Chondrocyte (in vitro differentiated cells): ENCODE results near the gene ADCYAP1R1. TPM values are rescaled to one million over a fixed set of nuclear protein-coding genes. Genes with fewer than 3 reads are reported as not detected.

Source experiments
- DNase-seq: peaks from one replicate; pipeline ENCODE4 v3.0.0; 2021; ENCODE audit warnings: mixed read lengths, low spot score
- H3K27ac Mint-ChIP-seq: one replicate; pipeline ENCODE4 v1.8.0; 2021; ENCODE audit warnings: mild to moderate bottlenecking, moderate library complexity, mixed read lengths; ENCODE audit not compliant: unreplicated experiment
- H3K27me3 Mint-ChIP-seq: 2 replicates; pipeline ENCODE4 v1.8.0; 2021; ENCODE audit warnings: low read depth, mixed read lengths
- H3K36me3 Mint-ChIP-seq: 2 replicates; pipeline ENCODE4 v1.8.0; 2021; ENCODE audit warnings: low read depth, mixed read lengths
- H3K4me1 Mint-ChIP-seq: 2 replicates; pipeline ENCODE4 v1.8.0; 2021; ENCODE audit warnings: low read depth, mild to moderate bottlenecking, mixed read lengths
- H3K4me3 Mint-ChIP-seq: one replicate; pipeline ENCODE4 v1.8.0; 2021; ENCODE audit warnings: mild to moderate bottlenecking, moderate library complexity, mixed read lengths; ENCODE audit not compliant: unreplicated experiment
- H3K9me3 Mint-ChIP-seq: 2 replicates; pipeline ENCODE4 v1.8.0; 2021; ENCODE audit warnings: low read depth, mixed read lengths
- total RNA-seq: library from RNA; stranded (reverse); gene quantifications from 3 replicates; pipeline ENCODE4 v1.2.1, GENCODE V29; 2021
- TF ChIP-seq, protein P1 (sequence below): fragments of 200-600 bp; sonication (generic); IDR thresholded peaks from 2 replicates; pipeline ENCODE4 v1.5.0; 2021; ENCODE audit warnings: antibody characterized with exemption, mild to moderate bottlenecking, moderate library complexity

ADCYAP1R1 gene
- total RNA-seq, 1 donor from 2014 or later = not detected

DNA sequence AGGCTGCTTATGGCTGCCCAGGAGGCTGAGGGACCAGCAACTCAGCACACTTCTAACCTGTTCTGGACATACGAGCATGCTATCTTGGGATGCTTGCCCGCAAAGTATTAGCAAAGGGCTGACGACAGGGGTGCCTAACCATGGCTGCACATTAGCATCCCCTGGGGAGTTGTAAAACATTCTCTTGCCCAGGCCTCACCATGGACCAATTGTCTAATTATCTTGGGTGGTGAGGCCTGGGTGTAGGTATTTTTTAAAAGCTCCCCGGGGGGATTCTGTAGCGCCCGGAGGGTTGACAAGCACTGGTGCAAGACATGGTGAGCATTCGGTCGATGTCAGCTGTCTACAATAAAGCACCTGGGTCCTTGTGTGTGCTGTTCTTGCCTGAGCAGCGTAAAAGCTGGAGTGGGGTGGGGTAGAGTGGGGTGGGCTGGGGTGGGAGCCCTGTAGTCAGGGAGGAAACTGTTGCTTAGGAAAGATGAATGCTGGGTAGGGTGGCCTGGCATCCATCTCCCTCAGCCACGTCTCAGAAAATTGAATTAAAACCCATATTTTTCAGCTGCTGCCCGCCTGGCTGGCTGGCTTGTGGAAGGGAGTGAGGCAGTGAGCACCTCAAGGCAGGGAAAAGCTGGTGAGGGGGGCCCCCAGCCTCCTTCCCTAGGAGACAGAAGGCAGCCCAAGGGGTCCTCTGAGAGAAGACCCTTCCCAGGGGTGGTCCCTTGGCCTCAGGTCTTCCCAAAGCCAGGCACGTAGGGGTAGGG lies 2.9 kb upstream of the ADCYAP1R1 start:
- no peak for DNase-seq
- TF ChIP-seq, protein P1, sequence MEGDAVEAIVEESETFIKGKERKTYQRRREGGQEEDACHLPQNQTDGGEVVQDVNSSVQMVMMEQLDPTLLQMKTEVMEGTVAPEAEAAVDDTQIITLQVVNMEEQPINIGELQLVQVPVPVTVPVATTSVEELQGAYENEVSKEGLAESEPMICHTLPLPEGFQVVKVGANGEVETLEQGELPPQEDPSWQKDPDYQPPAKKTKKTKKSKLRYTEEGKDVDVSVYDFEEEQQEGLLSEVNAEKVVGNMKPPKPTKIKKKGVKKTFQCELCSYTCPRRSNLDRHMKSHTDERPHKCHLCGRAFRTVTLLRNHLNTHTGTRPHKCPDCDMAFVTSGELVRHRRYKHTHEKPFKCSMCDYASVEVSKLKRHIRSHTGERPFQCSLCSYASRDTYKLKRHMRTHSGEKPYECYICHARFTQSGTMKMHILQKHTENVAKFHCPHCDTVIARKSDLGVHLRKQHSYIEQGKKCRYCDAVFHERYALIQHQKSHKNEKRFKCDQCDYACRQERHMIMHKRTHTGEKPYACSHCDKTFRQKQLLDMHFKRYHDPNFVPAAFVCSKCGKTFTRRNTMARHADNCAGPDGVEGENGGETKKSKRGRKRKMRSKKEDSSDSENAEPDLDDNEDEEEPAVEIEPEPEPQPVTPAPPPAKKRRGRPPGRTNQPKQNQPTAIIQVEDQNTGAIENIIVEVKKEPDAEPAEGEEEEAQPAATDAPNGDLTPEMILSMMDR = no peak
- no peak overlapping the region for H3K4me3 Mint-ChIP-seq
- peaks cover 51% of the 10 kb centered on the region for H3K27me3 Mint-ChIP-seq
- H3K9me3 Mint-ChIP-seq = no peaks in the 10 kb centered on the region
- no peaks in the 10 kb centered on the region for H3K36me3 Mint-ChIP-seq
- H3K4me1 Mint-ChIP-seq = peaks cover 7% of the 10 kb centered on the region
- no peak overlapping the region for H3K27ac Mint-ChIP-seq

DNA sequence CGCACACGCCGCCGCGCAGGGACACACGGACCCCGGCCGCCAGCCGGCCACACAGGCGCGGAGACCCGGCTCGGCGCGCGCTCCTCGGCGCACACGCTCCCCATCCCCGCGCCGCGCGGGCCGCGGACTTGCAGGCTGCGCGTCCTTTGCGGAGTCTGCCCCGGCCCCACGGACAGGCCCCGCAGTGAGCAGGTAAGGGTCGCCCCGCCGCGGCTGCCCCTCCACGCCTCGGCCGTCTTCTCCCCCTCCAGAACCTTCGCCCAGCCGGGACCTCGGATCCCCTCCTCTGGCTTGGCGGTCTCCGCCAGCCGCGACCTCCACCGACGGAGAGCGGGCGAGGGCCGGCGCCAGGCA lies 356 bp downstream of the ADCYAP1R1 start:
- H3K27ac Mint-ChIP-seq = no peak overlapping the region
- no peaks in the 10 kb centered on the region for H3K9me3 Mint-ChIP-seq
- peaks cover 68% of the 10 kb centered on the region for H3K27me3 Mint-ChIP-seq
- peaks cover 7% of the 10 kb centered on the region for H3K4me1 Mint-ChIP-seq
- no peaks in the 10 kb centered on the region for H3K36me3 Mint-ChIP-seq
- H3K4me3 Mint-ChIP-seq = peak overlapping the region; percentile 53
- DNase-seq = no peak
- TF ChIP-seq, protein P1 = no peak

DNA sequence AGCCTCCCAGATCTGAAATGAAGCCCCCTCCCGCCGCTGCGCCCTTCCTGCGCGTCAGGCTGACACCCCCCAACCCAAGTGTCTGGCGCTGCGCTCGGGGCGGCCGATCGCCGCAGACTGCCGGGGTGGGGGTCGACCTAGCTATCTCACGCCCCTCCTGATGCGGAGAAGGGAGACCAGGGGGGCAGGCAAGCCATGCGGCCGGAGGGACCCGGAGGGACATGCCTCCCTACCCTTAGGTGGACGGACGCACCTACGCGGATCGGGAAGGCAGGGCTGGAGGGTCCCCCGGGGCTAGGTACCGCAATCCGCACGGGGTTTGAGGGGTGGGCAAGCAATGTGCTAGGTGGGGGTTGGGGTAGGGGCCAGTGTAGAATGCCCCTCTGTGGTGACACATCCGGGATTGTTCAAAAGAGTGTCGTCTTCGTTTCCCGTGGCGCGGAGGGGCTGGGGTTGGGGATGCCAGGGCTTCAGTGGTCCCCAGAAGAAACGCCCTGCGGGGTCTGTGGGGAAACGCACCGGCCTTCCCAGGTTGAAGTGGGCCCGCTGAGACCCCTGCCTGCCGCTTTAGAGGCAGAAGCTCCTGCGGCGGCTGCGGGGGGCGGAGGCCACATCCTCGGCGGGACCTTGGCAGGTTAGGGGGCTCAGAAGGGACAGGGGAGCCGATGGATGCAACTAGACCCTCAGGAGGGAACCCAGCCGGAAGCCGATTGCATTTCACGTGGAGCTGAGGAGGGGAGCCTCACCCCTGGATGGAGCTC lies 913 bp downstream of the ADCYAP1R1 start:
- DNase-seq = no peak
- peaks cover 7% of the 10 kb centered on the region for H3K4me1 Mint-ChIP-seq
- TF ChIP-seq, protein P1 = no peak
- H3K27me3 Mint-ChIP-seq = peaks cover 71% of the 10 kb centered on the region
- H3K27ac Mint-ChIP-seq = no peak overlapping the region
- H3K4me3 Mint-ChIP-seq = peak overlapping the region; percentile 53
- no peaks in the 10 kb centered on the region for H3K36me3 Mint-ChIP-seq
- H3K9me3 Mint-ChIP-seq = no peaks in the 10 kb centered on the region

DNA sequence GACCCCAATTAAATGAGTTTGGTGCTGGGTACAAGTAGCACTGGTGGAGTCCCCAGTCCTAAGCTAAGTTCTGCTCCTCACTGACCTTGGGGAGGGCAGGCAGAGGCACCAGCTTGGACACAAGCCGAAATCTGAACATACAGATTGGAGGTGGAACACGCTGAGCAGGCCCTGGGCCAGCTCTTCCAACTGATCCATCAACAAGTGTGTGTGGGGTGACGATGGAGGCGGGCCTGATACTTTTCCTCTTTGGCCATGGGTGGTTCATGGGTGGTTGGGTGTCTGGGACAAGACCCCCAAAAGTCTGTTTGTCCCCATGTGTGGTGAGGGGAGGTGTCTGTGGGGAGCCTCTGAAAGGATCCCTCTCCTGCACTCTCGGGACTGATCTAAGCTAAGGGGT lies 1.9 kb downstream of the ADCYAP1R1 start:
- H3K27me3 Mint-ChIP-seq = peaks cover 74% of the 10 kb centered on the region
- H3K4me3 Mint-ChIP-seq = no peak overlapping the region
- no peak for DNase-seq
- no peak overlapping the region for H3K27ac Mint-ChIP-seq
- no peaks in the 10 kb centered on the region for H3K9me3 Mint-ChIP-seq
- H3K4me1 Mint-ChIP-seq = peaks cover 7% of the 10 kb centered on the region
- TF ChIP-seq, protein P1 = no peak
- H3K36me3 Mint-ChIP-seq = no peaks in the 10 kb centered on the region

DNA sequence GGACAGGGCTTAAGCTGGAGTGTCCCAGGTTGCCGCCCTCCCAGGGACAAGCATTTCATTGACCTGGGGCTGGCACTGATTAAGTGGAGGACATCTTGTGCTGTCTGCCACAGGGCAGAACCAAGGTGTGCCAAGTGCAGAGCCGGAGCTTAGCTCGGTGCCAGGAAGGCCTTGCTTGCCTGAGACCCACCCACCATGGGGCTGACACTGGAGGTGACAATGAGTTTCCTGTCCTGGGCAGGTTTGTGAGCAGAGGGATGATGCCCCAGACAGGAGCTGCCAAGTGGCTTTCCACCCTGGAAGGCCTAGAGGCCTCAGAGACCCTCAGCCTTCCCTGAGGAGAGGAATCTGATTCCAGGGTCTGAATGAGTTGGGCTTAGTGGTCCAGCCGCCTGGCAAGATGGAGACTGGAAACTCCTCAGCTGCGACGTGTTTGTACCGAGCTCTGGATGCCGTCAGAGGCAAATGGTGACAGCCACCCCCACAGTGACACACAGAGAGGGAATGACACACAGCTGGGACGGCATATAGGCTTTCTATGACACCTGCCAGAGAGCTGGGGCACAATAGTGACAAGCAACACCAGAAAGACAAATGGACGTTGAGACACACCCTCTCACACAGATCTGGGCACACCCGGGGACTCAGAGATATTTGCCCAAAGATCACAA lies 2.6 kb downstream of the ADCYAP1R1 start:
- Mint-ChIP-seq H3K9me3 (no peaks in the 10 kb centered on the region), H3K36me3 (no peaks in the 10 kb centered on the region), H3K27me3 (peaks cover 74% of the 10 kb centered on the region), H3K4me1 (peaks cover 7% of the 10 kb centered on the region), H3K4me3 (no peak overlapping the region), H3K27ac (no peak overlapping the region)
- DNase-seq = no peak
- TF ChIP-seq, protein P1 = no peak
